ENCODE results near the gene SPAG6. TPM values are rescaled to one million over a fixed set of nuclear protein-coding genes. Genes with fewer than 3 reads are reported as not detected.
A peak's percentile ranks its signal among the peaks of the same experiment; 100 is the strongest.

Gene SPAG6
- total and polyA plus RNA-seq, 2 experiments from 2014 or later = 0.21 TPM; not detected in 1

DNA sequence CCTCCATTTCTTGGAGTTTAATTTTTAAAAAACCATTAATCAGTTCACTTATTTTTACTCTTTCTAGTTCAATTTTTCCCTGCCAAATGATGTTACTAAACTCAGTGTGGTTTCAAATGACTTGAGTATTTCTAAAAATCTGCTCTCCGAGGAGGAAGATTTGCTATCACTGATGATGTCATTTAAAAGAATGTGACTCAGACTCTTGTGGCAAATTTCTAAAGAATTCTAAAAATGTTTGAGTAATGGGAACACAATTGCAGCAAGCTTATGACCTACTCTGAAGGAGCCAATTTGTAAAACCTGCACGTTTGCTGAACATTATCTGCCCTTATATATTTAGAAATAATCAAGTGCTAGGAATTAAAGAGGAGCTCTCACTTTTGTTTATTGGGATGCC, 88.6 kb downstream of the SPAG6 start (continued):
- TF ChIP-seq, protein P1, sequence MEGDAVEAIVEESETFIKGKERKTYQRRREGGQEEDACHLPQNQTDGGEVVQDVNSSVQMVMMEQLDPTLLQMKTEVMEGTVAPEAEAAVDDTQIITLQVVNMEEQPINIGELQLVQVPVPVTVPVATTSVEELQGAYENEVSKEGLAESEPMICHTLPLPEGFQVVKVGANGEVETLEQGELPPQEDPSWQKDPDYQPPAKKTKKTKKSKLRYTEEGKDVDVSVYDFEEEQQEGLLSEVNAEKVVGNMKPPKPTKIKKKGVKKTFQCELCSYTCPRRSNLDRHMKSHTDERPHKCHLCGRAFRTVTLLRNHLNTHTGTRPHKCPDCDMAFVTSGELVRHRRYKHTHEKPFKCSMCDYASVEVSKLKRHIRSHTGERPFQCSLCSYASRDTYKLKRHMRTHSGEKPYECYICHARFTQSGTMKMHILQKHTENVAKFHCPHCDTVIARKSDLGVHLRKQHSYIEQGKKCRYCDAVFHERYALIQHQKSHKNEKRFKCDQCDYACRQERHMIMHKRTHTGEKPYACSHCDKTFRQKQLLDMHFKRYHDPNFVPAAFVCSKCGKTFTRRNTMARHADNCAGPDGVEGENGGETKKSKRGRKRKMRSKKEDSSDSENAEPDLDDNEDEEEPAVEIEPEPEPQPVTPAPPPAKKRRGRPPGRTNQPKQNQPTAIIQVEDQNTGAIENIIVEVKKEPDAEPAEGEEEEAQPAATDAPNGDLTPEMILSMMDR (conservative IDR thresholded peaks at IDR 0.05; ENCODE audit: low read depth in 2 of 2) = no peak

DNA sequence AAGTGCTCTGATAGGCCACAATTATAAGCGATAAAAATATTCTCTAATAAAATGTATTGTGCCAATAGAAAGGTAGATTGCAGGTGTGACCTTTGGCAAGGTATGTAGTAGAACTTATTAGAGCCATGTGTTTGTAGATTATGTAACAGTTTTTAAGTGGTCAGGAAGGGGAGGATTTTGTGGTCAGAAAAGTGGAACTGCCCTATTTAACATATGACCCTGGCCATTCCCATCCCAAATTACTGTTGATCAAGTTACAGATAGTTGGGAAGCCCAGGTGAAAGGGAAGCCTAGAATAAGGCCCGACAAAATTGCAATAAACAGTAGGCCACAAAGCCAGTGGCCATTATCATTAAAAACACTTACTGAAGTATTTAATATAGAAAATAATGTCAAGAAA, 89.2 kb downstream of the SPAG6 start:
- H3K4me1 Mint-ChIP-seq = peaks cover 19% of the 10 kb centered on the region
- Histone ChIP-seq H3K79me2 (replicated peaks; ENCODE audit: insufficient read depth) (no peaks in the 10 kb centered on the region), H2AFZ (no peak overlapping the region), H4K20me1 (replicated peaks; ENCODE audit: insufficient read depth) (0 out of 2 replicates have a peak, but pooled peaks cover 12% of the 10 kb centered on the region), H3K36me3 (ENCODE audit: insufficient read depth) (no peaks in the 10 kb centered on the region), H3K27ac (ENCODE audit: low read depth) (no peak overlapping the region), H3K4me2 (no peak overlapping the region), H3K27me3 (ENCODE audit: insufficient read depth) (peaks cover 55% of the 10 kb centered on the region), H3K4me1 (ENCODE audit: insufficient read depth) (peaks cover 14% of the 10 kb centered on the region), H3K4me3 (no peak overlapping the region), H3K9me2 (ENCODE audit: insufficient read depth) (no peaks in the 10 kb centered on the region), H3F3A (replicated peaks; ENCODE audit: low read depth) (peaks cover 10% of the 10 kb centered on the region; the same call in 1 of the 2 replicates)
- no peak overlapping the region for H3K27ac Mint-ChIP-seq
- H3K9me3 Mint-ChIP-seq = no peaks in the 10 kb centered on the region
- H3K27me3 Mint-ChIP-seq (ENCODE audit: insufficient read depth, low read depth, poor library complexity) = peaks cover 41% of the 10 kb centered on the region
- no peaks in the 10 kb centered on the region for H3K36me3 Mint-ChIP-seq (ENCODE audit: low read depth)
- no peak for TF ChIP-seq EZH2phosphoT487 (IDR thresholded peaks at IDR 0.05; ENCODE audit: unreplicated experiment)
- ATAC-seq (no peak), DNase-seq (ENCODE audit: low spot score) (no peak)
- no peak overlapping the region for H3K4me3 Mint-ChIP-seq

DNA sequence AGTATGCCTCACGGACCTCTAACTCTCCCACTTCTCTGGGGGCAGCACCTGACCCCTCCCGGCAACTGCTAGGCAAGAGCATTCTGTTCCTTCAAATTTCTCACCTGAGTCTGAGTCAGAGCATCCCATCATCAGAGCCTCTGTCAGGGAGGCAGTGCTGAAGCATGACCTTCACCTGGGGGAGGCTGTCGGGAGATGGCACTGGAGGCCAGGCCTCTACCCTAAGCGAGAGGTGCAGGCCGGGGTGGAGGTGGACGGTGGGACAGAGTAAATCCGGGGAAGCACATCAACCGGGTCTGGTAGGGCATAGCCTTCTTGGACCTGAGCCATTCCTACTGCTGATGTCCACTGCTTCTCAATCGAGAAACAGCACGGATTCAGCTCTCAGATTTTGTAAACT, 90.4 kb downstream of the SPAG6 start:
- no peak for ATAC-seq
- Histone ChIP-seq H4K20me1 (replicated peaks; ENCODE audit: insufficient read depth) (0 out of 2 replicates have a peak, but pooled peaks cover 12% of the 10 kb centered on the region), H2AFZ (no peak overlapping the region), H3K27me3 (ENCODE audit: insufficient read depth) (peaks cover 66% of the 10 kb centered on the region), H3K4me2 (no peak overlapping the region), H3K79me2 (replicated peaks; ENCODE audit: insufficient read depth) (no peaks in the 10 kb centered on the region), H3K4me3 (no peak overlapping the region), H3K4me1 (ENCODE audit: insufficient read depth) (peaks cover 14% of the 10 kb centered on the region), H3K27ac (ENCODE audit: low read depth) (no peak overlapping the region), H3K36me3 (ENCODE audit: insufficient read depth) (no peaks in the 10 kb centered on the region), H3K9me2 (ENCODE audit: insufficient read depth) (no peaks in the 10 kb centered on the region), H3F3A (replicated peaks; ENCODE audit: low read depth) (peaks cover 10% of the 10 kb centered on the region; the same call in 1 of the 2 replicates)
- DNase-seq (ENCODE audit: low spot score) = no peak
- no peak overlapping the region for H3K27ac Mint-ChIP-seq
- H3K4me3 Mint-ChIP-seq = peak overlapping the region; percentile 52; the same call in 2 of the 3 replicates
- H3K36me3 Mint-ChIP-seq (ENCODE audit: low read depth) = no peaks in the 10 kb centered on the region
- H3K4me1 Mint-ChIP-seq = peaks cover 14% of the 10 kb centered on the region
- no peaks in the 10 kb centered on the region for H3K9me3 Mint-ChIP-seq
- peaks cover 49% of the 10 kb centered on the region for H3K27me3 Mint-ChIP-seq (ENCODE audit: insufficient read depth, low read depth, poor library complexity)
- TF ChIP-seq JUNB (IDR thresholded peaks at IDR 0.05; ENCODE audit: unreplicated experiment) (no peak), STAT1 (IDR thresholded peaks at IDR 0.05; ENCODE audit: unreplicated experiment) (no peak), EZH2 (IDR thresholded peaks at IDR 0.05; ENCODE audit: low read depth, unreplicated experiment) (no peak), POLR2AphosphoS5 (IDR thresholded peaks at IDR 0.05; ENCODE audit: low read depth) (no peak), ZNF114 (CRISPR knock-in tag; IDR thresholded peaks at IDR 0.05) (no peak)
- TF ChIP-seq, protein P1 (conservative IDR thresholded peaks at IDR 0.05; ENCODE audit: low read depth in 2 of 2) = no peak
- TF ChIP-seq, protein P2, sequence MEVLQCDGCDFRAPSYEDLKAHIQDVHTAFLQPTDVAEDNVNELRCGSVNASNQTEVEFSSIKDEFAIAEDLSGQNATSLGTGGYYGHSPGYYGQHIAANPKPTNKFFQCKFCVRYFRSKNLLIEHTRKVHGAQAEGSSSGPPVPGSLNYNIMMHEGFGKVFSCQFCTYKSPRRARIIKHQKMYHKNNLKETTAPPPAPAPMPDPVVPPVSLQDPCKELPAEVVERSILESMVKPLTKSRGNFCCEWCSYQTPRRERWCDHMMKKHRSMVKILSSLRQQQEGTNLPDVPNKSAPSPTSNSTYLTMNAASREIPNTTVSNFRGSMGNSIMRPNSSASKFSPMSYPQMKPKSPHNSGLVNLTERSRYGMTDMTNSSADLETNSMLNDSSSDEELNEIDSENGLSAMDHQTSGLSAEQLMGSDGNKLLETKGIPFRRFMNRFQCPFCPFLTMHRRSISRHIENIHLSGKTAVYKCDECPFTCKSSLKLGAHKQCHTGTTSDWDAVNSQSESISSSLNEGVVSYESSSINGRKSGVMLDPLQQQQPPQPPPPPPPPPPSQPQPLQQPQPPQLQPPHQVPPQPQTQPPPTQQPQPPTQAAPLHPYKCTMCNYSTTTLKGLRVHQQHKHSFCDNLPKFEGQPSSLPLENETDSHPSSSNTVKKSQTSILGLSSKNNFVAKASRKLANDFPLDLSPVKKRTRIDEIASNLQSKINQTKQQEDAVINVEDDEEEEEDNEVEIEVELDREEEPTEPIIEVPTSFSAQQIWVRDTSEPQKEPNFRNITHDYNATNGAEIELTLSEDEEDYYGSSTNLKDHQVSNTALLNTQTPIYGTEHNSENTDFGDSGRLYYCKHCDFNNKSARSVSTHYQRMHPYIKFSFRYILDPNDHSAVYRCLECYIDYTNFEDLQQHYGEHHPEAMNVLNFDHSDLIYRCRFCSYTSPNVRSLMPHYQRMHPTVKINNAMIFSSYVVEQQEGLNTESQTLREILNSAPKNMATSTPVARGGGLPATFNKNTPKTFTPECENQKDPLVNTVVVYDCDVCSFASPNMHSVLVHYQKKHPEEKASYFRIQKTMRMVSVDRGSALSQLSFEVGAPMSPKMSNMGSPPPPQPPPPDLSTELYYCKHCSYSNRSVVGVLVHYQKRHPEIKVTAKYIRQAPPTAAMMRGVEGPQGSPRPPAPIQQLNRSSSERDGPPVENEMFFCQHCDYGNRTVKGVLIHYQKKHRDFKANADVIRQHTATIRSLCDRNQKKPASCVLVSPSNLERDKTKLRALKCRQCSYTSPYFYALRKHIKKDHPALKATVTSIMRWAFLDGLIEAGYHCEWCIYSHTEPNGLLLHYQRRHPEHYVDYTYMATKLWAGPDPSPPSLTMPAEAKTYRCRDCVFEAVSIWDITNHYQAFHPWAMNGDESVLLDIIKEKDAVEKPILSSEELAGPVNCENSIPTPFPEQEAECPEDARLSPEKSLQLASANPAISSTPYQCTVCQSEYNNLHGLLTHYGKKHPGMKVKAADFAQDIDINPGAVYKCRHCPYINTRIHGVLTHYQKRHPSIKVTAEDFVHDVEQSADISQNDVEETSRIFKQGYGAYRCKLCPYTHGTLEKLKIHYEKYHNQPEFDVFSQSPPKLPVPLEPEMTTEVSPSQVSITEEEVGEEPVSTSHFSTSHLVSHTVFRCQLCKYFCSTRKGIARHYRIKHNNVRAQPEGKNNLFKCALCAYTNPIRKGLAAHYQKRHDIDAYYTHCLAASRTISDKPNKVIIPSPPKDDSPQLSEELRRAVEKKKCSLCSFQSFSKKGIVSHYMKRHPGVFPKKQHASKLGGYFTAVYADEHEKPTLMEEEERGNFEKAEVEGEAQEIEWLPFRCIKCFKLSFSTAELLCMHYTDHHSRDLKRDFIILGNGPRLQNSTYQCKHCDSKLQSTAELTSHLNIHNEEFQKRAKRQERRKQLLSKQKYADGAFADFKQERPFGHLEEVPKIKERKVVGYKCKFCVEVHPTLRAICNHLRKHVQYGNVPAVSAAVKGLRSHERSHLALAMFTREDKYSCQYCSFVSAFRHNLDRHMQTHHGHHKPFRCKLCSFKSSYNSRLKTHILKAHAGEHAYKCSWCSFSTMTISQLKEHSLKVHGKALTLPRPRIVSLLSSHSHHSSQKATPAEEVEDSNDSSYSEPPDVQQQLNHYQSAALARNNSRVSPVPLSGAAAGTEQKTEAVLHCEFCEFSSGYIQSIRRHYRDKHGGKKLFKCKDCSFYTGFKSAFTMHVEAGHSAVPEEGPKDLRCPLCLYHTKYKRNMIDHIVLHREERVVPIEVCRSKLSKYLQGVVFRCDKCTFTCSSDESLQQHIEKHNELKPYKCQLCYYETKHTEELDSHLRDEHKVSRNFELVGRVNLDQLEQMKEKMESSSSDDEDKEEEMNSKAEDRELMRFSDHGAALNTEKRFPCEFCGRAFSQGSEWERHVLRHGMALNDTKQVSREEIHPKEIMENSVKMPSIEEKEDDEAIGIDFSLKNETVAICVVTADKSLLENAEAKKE (CRISPR knock-in tag; IDR thresholded peaks at IDR 0.05) = no peak
- TF ChIP-seq, protein P3, sequence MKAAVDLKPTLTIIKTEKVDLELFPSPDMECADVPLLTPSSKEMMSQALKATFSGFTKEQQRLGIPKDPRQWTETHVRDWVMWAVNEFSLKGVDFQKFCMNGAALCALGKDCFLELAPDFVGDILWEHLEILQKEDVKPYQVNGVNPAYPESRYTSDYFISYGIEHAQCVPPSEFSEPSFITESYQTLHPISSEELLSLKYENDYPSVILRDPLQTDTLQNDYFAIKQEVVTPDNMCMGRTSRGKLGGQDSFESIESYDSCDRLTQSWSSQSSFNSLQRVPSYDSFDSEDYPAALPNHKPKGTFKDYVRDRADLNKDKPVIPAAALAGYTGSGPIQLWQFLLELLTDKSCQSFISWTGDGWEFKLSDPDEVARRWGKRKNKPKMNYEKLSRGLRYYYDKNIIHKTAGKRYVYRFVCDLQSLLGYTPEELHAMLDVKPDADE (IDR thresholded peaks at IDR 0.05) = no peak
